GM04504 (cell line): ENCODE measurements around the gene REEP2.
A peak's percentile ranks its signal among the peaks of the same experiment; 100 is the strongest.
"Not testable (repeated sequence)": the region's sequence is repeated elsewhere in the genome, so short reads cannot be mapped to it uniquely, and the experiment has no call there.

Experiments used
- DNase-seq: peaks from one replicate; pipeline ENCODE4 v3.0.0-alpha.2; 2012; ENCODE audit warnings: low read depth

The REEP2 gene

DNA sequence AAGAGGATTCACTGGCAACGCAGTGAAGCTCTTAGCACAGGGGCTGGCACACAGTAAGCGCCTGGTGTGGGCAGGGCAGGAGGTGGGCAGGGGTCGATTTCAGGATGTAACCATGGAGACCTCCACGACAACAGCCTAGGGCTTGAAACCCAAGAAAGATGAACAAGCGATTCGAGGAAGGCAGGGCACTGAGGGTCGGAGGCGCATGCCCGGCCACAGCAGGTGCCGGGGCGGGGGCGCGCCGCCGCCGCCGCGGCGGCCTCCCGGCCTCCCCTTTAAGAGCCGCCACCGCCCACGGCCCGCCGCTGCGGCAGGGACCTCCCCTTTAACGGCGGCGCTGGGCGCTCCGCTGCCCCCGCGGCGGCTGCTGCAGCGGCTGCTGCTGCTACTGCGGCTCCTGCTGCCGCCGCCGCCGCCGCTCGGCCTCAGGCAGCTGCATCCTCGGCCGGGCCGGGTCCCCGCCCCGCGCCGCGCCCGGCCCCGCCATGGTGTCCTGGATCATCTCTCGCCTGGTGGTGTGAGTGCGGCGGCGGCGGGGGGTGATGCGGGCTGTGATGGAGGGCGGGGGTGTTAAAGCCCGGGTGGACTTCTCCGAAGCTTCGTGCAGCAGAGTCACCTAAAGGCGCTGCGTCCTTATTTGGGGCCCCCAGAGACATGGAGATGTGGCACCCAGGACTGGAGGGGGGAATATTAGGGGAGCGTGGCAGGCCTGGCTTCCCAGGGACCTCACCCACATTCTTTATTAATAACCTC lies at the start of gene REEP2:
Gene REEP2, plus strand, starts transcription at position 334 of the 753 bp plus-strand sequence. Its CDS starts 152 bp downstream, at position 486.
- no peak for DNase-seq

DNA sequence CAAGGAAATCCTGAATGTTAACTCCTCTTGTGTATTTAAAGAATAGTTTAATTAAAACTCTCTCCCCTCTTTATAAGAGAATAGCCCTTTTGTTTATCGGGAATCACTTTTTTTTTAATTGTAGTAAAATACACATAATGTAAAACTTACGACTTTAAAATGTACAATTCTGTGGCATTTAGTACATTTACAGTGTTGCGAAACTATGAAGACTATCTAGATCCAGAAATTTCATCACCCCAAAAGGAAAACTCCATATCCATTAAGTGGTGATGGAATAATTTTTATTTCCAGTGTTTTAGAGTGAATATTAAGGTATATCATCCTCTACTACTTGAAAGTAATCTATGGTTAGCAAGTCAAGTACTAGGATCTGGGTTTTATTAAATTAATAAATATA lies 49.5 kb upstream of the REEP2 start:
- DNase-seq: no peak

DNA sequence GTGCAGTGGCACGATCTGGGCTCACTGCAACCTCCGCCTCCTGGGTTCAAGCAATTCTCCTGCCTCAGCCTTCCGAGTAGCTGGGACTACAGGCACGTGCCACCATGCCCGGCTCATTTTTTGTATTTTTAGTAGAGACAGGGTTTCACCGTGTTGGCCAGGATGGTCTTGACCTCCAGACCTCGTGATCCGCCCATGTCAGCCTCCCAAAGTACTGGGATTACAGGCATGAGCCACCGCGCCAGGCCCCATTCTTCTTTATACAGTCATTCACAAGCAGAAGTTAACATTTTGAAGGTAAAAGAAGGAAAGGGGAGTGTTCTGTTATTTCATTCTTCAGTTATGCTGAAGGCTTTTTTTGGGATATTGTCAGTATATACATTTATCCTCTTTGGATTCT lies 48.9 kb upstream of the REEP2 start:
- DNase-seq: not testable (repeated sequence)

GRCh38 chr5:138391859-138392386 lies 46.9 kb upstream of the REEP2 start:
- no peak for DNase-seq

GRCh38 chr5:138402640-138403039 lies 36.2 kb upstream of the REEP2 start:
- no peak for DNase-seq

DNA sequence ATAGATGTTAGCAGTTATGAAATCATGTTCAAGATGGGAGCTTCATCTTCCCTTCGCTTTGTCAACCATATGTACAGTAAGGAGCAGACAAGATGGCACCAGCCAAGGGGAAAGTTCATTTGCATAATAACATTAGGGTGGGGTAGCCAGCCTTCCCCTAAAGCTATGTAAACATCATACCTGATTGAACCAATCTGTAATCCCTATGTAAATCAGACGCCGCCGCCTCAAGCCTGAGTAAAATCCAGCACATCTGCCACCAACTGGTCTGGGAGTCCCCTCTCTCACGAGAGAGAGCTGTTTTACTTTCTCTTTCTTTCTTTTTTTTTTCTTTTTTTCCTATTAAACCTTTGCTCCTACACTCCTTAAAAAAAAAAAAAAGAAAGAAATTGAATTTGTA lies 30.8 kb upstream of the REEP2 start:
- DNase-seq: no peak

DNA sequence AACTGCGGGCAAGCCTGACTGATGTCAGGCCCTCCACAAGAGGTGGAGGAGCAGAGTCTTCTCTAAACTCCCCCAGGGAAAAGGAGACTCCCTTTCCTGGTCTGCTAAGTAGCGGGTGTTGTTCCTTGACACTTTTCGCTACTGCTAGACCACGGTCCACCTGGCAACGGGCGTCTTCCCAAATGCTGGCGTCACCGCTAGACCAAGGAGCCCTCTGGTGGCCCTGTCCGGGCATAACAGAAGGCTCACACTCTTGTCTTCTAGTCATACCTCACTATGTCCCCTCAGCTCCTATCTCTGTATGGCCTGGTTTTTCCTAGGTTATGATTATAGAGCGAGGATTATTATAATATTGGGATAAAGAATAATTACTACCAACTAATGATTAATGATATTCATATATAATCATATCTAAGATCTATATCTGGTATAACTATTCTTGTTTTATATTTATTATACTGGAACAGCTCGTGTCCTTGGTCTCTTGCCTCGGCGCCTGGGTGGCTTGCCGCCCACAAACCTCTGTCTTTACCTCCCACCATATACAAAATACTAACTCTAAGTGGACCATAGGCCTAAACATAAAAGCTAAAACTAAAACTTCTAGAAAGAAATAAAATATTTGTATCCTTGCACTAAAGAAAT lies 27.7 kb upstream of the REEP2 start:
- peak; percentile 11 for DNase-seq

DNA sequence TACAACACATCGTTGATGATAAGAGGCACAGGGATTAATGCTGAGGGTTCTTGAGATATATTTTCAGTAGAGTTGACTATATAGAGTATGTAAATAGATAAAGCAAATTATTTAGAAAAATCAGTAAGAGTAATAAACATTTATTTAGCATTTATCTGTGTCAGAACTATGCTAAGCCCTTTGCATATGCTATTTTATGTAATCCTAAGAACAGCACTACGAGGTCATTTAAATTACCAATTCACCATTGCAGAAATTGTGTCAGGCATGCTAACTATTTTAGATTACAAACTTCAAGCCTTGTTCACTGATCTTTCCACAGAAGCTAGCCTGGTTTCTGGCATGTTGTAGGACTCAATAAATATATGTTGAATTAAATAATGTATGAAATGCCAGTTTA lies 20.4 kb upstream of the REEP2 start:
- no peak for DNase-seq

GRCh38 chr5:138425079-138425478 lies 13.8 kb upstream of the REEP2 start:
- no peak for DNase-seq

DNA sequence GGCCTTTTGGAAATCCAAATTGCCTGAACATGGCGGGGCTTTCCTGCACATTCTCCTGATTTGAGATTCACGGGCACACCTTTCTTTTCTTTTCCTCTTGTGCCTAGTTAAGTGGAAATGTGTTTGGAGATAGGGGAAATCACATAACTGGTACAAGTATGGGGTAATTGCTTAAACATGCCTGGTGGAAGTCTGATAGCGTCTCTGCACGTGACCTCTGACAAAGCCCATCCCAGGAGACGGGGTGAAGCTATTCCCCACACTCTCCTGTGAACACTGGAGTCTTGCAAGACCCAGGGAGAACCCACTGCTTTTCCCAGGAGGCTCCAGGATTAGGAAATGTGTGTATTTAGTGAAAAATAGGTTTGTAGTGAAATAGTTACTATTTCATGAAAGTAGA lies 2.9 kb upstream of the REEP2 start:
- DNase-seq: no peak

DNA sequence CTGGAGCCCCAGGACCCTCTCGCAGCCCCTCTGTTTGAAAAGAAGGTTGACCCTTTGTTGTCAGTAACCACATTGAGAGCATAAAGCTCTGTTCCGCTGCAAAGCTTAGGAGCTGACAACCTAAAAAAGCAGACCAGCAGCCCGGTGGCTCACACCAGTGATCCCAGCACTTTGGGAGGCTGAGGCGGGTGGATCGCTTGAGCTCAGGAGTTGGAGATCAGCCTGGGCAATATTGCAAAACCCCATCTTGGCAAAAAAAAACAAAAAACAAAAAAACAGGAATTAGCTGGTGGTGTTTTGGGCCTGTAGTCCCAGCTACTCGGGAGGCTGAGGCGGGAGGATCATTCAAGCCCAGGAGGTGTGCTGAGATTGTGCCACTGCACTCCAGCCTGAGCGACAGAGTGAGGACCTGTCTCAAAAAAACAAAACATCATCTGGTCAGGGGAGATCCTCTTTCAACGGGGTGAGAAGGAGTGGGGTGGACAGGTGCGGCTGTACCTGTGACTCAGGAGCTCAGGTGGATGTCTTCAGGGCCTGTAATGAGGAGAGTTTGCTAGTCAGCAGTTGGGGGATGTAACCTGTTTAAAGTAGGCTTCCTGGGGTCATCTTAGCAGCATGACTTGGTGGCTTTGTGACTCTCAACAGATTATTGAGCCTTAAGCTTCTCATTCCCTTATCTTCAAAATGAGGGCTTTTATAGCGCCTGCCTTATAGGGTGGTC lies 694 bp upstream of the REEP2 start:
- DNase-seq: no peak

- DNase-seq: no peak
Observed at GRCh38 chr5:138439477-138440158, 761 bp downstream of the REEP2 start.

DNA sequence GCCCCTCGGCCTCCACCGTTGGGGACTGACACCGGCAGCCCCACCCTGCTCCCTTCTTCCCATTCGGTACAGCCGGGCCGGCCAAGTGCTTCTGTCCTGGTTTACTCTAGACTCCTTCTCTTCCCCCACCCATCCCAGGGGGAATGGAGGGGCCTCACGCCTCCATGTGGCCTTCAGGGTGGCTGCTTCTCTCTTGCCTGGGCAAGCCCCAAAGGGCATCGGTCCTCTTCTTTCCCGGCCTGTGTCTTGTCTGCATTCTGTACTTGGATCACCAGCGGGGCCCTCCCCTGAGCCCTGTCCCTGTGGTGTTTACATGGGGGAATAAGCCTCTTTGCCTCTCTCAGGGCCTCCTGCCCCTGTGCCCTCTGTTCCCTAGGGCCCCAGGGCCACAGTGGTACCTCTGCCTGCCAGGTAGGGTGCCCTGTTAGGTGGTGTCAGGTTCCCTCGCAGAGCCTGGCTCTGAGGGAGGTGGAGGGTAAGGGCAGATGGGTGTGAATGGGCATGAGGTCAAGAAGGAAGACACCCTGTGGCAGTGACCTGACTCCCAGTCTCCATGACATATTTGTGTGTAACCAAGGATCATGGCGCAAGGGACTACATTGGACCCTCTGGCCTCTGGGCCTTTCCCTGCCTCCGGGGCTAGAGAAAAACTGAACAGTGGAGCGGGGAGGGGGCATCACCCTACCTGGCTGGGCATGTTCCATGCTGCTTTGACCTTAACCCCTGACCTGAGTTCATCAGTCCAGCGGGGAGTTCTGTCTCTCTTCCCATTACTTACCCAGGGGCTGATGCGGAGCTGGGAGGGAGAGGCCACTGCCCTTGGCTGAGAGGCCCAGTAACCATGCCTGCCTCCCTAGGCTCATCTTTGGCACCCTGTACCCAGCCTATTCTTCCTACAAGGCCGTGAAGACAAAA lies 1.6 kb downstream of the REEP2 start:
- DNase-seq: no peak

DNA sequence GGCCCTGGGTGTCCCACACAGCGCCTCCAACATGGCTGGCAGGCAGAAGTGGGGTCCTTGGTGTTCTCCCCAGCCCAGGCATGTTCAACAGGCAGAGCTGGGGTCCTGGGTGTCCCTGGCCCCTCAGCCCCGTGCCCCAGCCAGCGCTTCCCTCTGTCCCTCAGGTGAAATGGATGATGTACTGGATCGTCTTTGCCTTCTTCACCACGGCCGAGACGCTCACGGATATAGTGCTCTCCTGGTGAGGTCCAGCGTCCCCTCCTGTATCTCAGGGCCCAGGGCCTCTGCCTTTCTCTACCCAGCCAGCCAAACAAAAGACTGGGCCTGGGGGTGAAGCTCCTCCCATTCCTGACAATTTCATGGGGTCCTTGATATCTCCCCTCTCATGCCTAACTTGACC lies 2.4 kb downstream of the REEP2 start:
- no peak for DNase-seq

DNA sequence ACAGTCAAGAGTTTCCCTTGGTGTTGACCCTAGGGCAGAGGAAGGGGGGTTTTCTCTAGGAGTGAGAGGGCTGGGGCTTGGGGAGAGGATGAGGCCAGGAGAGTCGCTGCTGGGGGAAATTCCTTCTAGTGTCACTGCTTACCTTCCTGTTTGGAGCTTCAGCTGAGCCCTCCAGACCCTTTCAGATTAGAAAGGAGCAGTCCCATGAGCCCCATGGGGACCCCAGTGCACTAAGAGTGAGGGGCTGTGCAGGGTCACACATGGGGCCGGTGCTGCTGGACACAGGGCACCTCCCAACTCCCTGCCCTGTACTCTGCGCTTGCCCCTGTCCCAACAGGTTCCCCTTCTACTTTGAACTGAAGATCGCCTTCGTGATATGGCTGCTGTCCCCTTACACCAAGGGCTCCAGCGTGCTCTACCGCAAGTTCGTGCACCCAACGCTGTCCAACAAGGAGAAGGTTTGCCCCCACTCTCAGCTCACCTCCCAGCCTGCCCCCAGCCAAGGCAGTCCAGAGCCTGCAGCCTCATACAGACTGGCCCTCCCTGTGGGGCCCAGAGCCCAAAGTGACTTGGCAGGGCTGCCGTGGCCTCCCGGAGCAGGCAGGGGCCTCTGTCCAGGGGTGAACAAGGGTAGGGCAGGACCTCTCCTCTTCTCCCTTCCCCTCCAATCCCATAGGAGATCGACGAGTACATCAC lies 5.4 kb downstream of the REEP2 start:
- no peak for DNase-seq

- DNase-seq: no peak
Observed at GRCh38 chr5:138444774-138445546, 6.1 kb downstream of the REEP2 start.

DNA sequence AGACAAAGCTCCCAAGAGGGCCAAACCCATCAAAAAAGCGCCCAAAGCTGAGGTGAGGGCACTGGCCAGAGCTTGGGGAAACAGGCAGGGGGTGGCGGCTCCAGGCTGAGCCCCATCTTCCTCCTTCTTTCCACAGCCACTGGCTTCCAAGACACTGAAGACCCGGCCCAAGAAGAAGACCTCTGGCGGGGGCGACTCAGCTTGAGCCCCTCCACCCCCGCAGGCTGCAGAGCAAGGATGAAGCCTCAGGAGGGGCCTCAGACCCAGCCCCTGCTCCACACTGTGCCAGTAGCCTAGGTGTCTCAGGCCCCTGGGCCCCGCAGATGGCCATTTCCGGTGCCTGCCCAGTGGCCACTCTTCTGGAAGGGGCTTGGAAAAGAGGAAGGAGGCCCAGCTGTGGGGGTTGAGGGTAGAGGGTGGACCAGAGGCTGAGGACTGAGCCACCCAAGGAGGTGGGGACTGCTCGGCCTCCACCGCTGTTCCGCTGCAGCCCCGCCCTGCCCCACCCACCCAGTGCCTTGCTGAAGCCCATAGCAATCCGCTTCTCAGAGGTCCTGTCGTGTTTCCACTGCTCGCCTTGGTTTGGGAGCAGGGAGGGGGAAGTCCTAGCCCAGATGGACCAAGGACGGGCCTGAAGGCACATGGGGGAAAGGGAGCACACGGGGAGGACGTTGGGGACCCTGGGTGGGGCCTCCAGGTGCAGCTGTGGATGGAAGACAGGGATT lies 6.9 kb downstream of the REEP2 start:
- no peak for DNase-seq

DNA sequence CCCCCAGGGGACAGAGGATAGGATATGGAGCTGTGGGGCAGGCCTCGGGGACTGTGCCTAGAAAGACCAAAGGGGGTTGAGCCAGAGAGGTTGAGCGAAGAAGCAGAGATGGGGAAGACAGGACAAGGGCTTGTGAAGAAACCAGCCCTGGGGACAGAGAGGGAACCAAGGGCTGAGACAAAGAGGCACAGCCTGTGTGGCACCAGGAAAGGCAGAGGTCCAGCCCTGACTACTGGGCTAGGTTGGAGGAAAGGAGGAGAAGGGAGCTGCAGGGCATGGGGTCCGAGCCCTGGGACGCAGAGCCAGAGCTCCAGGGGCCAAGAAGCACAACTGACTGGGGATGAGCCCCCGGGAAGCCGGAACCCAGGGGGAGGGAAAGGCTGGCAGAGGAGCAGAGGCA lies 9.2 kb downstream of the REEP2 start:
- DNase-seq: no peak
